ENCODE results near the gene PAN3. TPM values are rescaled to one million over a fixed set of nuclear protein-coding genes. Genes with fewer than 3 reads are reported as not detected.

The PAN3 gene, protein sequence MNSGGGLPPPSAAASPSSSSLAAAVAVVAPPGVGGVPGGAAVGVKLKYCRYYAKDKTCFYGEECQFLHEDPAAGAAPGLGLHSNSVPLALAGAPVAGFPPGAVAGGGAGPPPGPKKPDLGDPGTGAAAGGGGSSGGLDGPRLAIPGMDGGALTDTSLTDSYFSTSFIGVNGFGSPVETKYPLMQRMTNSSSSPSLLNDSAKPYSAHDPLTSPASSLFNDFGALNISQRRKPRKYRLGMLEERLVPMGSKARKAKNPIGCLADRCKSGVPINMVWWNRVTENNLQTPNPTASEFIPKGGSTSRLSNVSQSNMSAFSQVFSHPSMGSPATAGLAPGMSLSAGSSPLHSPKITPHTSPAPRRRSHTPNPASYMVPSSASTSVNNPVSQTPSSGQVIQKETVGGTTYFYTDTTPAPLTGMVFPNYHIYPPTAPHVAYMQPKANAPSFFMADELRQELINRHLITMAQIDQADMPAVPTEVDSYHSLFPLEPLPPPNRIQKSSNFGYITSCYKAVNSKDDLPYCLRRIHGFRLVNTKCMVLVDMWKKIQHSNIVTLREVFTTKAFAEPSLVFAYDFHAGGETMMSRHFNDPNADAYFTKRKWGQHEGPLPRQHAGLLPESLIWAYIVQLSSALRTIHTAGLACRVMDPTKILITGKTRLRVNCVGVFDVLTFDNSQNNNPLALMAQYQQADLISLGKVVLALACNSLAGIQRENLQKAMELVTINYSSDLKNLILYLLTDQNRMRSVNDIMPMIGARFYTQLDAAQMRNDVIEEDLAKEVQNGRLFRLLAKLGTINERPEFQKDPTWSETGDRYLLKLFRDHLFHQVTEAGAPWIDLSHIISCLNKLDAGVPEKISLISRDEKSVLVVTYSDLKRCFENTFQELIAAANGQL
- 58.0 to 61.3 TPM (median 58.2 TPM) in 3 replicates for total RNA-seq

DNA sequence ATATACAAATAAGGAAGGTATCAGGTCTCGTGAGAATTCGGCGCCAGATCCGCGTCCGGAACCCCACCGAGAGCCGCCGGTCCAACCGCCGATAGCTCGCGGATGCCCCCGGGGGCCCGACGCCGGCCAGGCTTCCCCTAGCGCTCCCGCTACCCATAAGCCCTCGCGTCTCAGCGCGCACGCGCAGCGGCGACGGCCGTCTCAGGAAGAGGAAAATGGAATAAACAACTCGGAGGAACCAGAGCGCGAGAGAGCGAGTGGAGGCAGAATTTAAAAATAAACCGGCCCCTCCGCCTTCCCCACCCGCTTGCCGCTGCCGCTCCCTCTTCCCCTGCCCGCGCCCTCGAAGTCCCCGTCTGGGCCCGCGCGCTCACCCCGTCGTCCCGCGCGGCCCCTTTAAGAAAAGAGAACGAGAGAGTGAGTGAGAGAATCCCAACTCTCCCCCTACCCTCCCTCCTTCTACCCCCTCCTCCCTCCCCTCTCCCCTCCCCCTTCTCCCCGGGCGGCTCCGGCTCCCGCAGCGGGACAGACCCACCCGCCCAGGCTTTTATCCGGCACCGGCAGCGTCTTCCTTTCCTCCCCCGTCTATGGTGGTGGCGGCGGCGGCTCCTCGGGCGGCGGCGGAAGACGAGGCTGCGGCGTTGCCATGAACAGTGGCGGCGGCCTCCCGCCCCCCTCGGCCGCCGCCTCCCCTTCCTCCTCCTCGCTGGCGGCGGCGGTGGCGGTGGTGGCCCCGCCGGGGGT lies at the start of gene PAN3:
PAN3 (plus strand) TSS at position 534 of the 744 bp plus-strand sequence; CDS start at position 647, 113 bp downstream.
- H3K4me1 Mint-ChIP-seq, result peaks cover 41% of the 10 kb centered on the region
- peak; percentile 84 to 90 for DNase-seq (ENCODE audit: low spot score in 2 of 2, unreplicated experiment in 2 of 2)
- H3K27me3 Mint-ChIP-seq (ENCODE audit: low read depth), result no peaks in the 10 kb centered on the region
- H3K36me3 Mint-ChIP-seq, result no peaks in the 10 kb centered on the region
- TF ChIP-seq, protein P1, sequence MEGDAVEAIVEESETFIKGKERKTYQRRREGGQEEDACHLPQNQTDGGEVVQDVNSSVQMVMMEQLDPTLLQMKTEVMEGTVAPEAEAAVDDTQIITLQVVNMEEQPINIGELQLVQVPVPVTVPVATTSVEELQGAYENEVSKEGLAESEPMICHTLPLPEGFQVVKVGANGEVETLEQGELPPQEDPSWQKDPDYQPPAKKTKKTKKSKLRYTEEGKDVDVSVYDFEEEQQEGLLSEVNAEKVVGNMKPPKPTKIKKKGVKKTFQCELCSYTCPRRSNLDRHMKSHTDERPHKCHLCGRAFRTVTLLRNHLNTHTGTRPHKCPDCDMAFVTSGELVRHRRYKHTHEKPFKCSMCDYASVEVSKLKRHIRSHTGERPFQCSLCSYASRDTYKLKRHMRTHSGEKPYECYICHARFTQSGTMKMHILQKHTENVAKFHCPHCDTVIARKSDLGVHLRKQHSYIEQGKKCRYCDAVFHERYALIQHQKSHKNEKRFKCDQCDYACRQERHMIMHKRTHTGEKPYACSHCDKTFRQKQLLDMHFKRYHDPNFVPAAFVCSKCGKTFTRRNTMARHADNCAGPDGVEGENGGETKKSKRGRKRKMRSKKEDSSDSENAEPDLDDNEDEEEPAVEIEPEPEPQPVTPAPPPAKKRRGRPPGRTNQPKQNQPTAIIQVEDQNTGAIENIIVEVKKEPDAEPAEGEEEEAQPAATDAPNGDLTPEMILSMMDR (IDR thresholded peaks at IDR 0.05; ENCODE audit: unreplicated experiment), result no peak
- H3K9me3 Mint-ChIP-seq, result no peaks in the 10 kb centered on the region
- peak within 1 kb of the TSS; percentile 89 for H3K4me3 Mint-ChIP-seq
- peak within 1 kb of the TSS; percentile 98 for H3K27ac Mint-ChIP-seq

DNA sequence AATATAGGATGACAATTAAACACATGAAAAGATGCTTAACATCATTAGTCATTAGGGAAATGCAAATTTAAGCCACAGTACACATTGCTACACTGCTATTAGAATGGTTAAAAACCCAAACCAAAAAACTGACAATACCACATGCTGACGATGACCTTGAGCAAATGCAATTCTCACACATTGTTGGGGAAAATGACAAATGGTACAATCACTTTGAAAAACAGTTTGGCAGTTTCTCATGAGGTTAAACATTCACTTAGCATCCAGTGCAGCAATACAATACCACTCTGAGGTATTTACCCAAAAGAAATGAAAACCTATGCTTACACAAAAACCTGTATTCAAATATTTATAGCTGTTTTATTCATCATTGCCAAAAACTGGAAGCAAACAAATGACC lies 49.3 kb upstream of the PAN3 start:
- H3K27ac Mint-ChIP-seq, result no peak overlapping the region
- H3K4me1 Mint-ChIP-seq, result peaks cover under 1% of the 10 kb centered on the region
- H3K4me3 Mint-ChIP-seq, result no peak overlapping the region
- DNase-seq (ENCODE audit: low spot score in 2 of 2, unreplicated experiment in 2 of 2), result no peak
- H3K27me3 Mint-ChIP-seq (ENCODE audit: low read depth), result peaks cover 42% of the 10 kb centered on the region
- peaks cover 8% of the 10 kb centered on the region for H3K9me3 Mint-ChIP-seq
- TF ChIP-seq, protein P1 (IDR thresholded peaks at IDR 0.05; ENCODE audit: unreplicated experiment), result no peak
- H3K36me3 Mint-ChIP-seq, result no peaks in the 10 kb centered on the region

DNA sequence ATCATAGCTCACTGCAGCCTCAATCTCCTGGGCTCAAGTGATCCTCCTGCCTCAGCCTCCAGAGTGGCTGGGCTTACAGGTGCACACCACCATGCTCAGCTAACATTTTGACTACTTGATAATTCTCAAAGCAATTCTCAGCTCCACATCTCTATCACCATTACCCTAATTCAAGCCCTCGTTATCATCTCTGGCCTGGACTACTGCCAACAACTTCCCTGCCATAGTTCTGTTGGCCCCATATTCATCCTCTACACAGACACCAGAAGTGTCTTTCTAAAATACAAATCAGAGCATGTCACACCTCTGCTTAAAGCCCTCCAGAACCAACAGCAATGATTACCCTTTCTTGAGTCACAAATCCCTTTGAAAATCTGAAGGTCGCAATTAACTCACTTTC lies 45.9 kb upstream of the PAN3 start:
- no peaks in the 10 kb centered on the region for H3K36me3 Mint-ChIP-seq

DNA sequence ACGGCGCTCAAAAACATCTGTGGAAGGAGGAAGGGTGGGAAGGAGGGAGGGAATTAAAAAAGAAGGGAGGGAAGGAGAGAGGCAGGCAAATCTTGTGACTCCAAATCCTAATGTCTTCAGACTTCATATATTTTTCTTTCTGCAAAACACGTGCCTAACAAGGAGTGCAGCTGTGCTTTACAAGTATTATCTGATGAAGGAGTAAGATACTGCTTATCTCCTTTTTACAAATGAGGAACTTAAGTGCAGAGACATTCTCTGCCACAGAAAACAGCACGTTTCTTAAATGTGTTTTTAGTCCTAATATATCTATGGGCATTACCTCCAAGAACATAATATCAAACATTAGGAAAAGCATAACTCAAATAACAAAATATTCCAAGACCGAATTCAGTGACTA lies 44.5 kb upstream of the PAN3 start:
- TF ChIP-seq, protein P1 (IDR thresholded peaks at IDR 0.05; ENCODE audit: unreplicated experiment), result no peak
- peaks cover 1% of the 10 kb centered on the region for H3K4me1 Mint-ChIP-seq
- peaks cover 5% of the 10 kb centered on the region for H3K9me3 Mint-ChIP-seq
- H3K36me3 Mint-ChIP-seq, result no peaks in the 10 kb centered on the region
- H3K27ac Mint-ChIP-seq, result no peak overlapping the region
- H3K4me3 Mint-ChIP-seq, result no peak overlapping the region
- DNase-seq (ENCODE audit: low spot score in 2 of 2, unreplicated experiment in 2 of 2), result no peak
- peaks cover 65% of the 10 kb centered on the region for H3K27me3 Mint-ChIP-seq (ENCODE audit: low read depth)

More for the DNA sequence above, 45.9 kb upstream of the PAN3 start:
- DNase-seq (ENCODE audit: low spot score in 2 of 2, unreplicated experiment in 2 of 2), result no peak
- Mint-ChIP-seq H3K9me3 (peaks cover 7% of the 10 kb centered on the region), H3K27ac (no peak overlapping the region), H3K4me1 (peaks cover 1% of the 10 kb centered on the region), H3K27me3 (ENCODE audit: low read depth) (peaks cover 57% of the 10 kb centered on the region), H3K4me3 (no peak overlapping the region)
- TF ChIP-seq, protein P1 (IDR thresholded peaks at IDR 0.05; ENCODE audit: unreplicated experiment), result no peak

DNA sequence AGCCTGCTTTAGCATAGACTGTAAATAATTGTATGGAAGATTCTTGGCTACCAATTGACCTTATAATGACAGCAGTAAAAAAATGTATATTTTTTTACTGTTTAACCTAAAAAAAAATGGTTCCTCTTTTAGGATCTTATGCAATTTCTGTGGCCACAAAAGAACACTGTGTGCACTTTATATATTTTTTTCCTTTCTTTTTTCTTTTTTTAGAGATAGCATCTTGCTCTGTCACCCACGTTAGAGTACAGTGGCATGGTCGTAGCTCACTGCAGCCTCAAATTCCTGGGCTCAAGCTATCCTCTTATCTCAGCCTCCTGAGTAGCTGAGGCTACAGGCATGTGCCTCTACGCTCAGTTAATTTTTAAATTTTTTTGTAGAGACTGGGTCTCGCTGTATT lies 44.0 kb upstream of the PAN3 start:
- no peak for DNase-seq (ENCODE audit: low spot score in 2 of 2, unreplicated experiment in 2 of 2)
- Mint-ChIP-seq H3K9me3 (peaks cover 6% of the 10 kb centered on the region), H3K27me3 (ENCODE audit: low read depth) (peaks cover 68% of the 10 kb centered on the region), H3K36me3 (no peaks in the 10 kb centered on the region), H3K4me3 (no peak overlapping the region), H3K4me1 (peaks cover 1% of the 10 kb centered on the region), H3K27ac (no peak overlapping the region)
- TF ChIP-seq, protein P1 (IDR thresholded peaks at IDR 0.05; ENCODE audit: unreplicated experiment), result no peak
